Upper lobe of right lung (tissue), 1 donor: ENCODE measurements around the gene CADM1. TPM values are rescaled to one million over a fixed set of nuclear protein-coding genes. Genes with fewer than 3 reads are reported as not detected.

Experiments
- ATAC-seq: fragments of 200-7000 bp; cut with Tn5 transposase; one replicate; pipeline ENCODE4 v1.9.1; 2020; ENCODE audit warnings: mild to moderate bottlenecking, moderate library complexity
- DNase-seq: peaks from one replicate; pipeline ENCODE4 v3.0.0-alpha.2; 2020
- H3K27ac ChIP-seq: fragments of 200-600 bp; one replicate; pipeline ENCODE4 v1.8.0; 2022
- H3K27me3 ChIP-seq: fragments of 200-600 bp; one replicate; pipeline ENCODE4 v1.8.0; 2022; ENCODE audit warnings: mild to moderate bottlenecking
- H3K36me3 ChIP-seq: fragments of 200-600 bp; one replicate; pipeline ENCODE4 v1.8.0; 2022
- H3K4me1 ChIP-seq: fragments of 200-600 bp; one replicate; pipeline ENCODE4 v1.8.0; 2022
- H3K4me3 ChIP-seq: fragments of 200-600 bp; one replicate; pipeline ENCODE4 v1.8.0; 2022; ENCODE audit warnings: mild to moderate bottlenecking
- H3K9me3 ChIP-seq: fragments of 200-600 bp; one replicate; pipeline ENCODE4 v1.8.0; 2022
- CTCF ChIP-seq: fragments of 200-600 bp; IDR thresholded peaks from one replicate; pipeline ENCODE4 v1.8.0; 2022; ENCODE audit warnings: antibody characterized with exemption
- intact Hi-C: fragments of 100-400 bp; cut with DNase I; formaldehyde crosslinking; loops from one replicate; pipeline ENCODE4 v1.11.0; 2022
- total RNA-seq: library from RNA; stranded (reverse); fragmentation: NEBNext Ultra II Directional; extraction: Animal tissue kit (Norgen Biotek cat#: 25700); gene quantifications from one replicate; pipeline ENCODE4 v1.2.1, GENCODE V29; 2021
- donor health status: DM: no; HTN: yes; CAD: no; lungs with severe emphysema.

CADM1 gene
- total RNA-seq, 1 donor from 2014 or later, result 222 TPM

GRCh38 chr11:115257270-115257669 lies 246.9 kb downstream of the CADM1 start:
- H3K9me3 ChIP-seq, result no peaks in the 10 kb centered on the region
- no peaks in the 10 kb centered on the region for H3K36me3 ChIP-seq
- H3K4me1 ChIP-seq, result no peaks in the 10 kb centered on the region
- intact Hi-C loops, result no loop called here
- ATAC-seq (no peak), DNase-seq (no peak)
- no peak for TF ChIP-seq CTCF
- H3K27ac ChIP-seq, result no peak overlapping the region
- H3K27me3 ChIP-seq, result no peaks in the 10 kb centered on the region
- H3K4me3 ChIP-seq, result no peak overlapping the region

DNA sequence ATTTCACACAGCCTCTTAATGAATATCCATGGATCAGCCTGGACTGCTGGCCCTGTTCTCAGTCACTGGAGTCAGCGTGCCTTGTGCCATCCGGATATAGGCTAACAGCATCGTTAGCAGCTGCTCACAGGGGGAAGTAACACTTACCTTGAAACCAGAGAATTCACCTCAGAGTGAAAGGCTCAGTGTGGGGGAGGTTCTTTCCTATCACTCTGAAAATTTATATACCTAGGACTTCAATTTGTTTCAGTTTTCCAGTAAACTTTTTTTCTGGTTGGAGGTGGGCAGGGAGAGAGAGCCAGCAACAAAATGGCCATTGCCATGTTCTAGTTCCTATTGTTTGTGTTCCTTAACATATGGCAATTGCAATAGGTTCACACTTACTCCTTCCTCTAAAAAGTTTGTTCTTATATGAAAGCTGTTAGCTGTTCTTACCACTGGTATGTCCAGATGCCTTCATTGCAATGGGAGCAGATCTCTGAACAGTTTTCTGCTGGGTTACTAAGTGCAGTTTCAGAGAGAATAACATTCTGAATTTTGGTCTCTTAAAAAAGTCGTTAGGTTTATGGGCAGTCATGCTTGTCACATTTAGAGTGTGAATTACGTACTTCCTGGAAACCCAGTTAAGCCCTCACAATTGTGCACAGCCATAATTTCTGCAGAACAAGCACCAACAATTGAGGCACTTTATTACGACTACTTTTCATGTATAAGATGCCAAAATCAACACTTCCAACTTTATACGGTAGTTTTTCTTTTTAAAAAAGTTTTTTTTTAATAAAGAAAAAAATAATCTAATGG lies 247.6 kb downstream of the CADM1 start:
- ATAC-seq (no peak), DNase-seq (no peak)
- Histone ChIP-seq H3K27me3 (no peaks in the 10 kb centered on the region), H3K4me3 (no peak overlapping the region), H3K27ac (no peak overlapping the region), H3K9me3 (no peaks in the 10 kb centered on the region), H3K4me1 (no peaks in the 10 kb centered on the region), H3K36me3 (no peaks in the 10 kb centered on the region)
- TF ChIP-seq CTCF, result no peak
- intact Hi-C loops, result no loop called here

GRCh38 chr11:115255006-115255762 lies 249.0 kb downstream of the CADM1 start:
- Histone ChIP-seq H3K4me1 (no peaks in the 10 kb centered on the region), H3K27ac (no peak overlapping the region), H3K36me3 (no peaks in the 10 kb centered on the region), H3K4me3 (no peak overlapping the region), H3K9me3 (no peaks in the 10 kb centered on the region), H3K27me3 (no peaks in the 10 kb centered on the region)
- no peak for TF ChIP-seq CTCF
- ATAC-seq (no peak), DNase-seq (no peak)
- intact Hi-C loops, result no loop called here

- no peaks in the 10 kb centered on the region for H3K4me1 ChIP-seq
- no peaks in the 10 kb centered on the region for H3K9me3 ChIP-seq
- intact Hi-C loops, result no loop called here
- no peak for TF ChIP-seq CTCF
- DNase-seq (no peak), ATAC-seq (no peak)
- H3K27ac ChIP-seq, result no peak overlapping the region
- H3K27me3 ChIP-seq, result no peaks in the 10 kb centered on the region
- no peak overlapping the region for H3K4me3 ChIP-seq
- H3K36me3 ChIP-seq, result no peaks in the 10 kb centered on the region
Measured at GRCh38 chr11:115251126-115251525, 253.1 kb downstream of the CADM1 start.

GRCh38 chr11:115249061-115249578 lies 255.1 kb downstream of the CADM1 start:
- DNase-seq, result no peak
- no peak overlapping the region for H3K27ac ChIP-seq
- intact Hi-C loops, result no loop called here
- no peaks in the 10 kb centered on the region for H3K36me3 ChIP-seq
- no peak for ATAC-seq
- no peak overlapping the region for H3K4me3 ChIP-seq
- no peaks in the 10 kb centered on the region for H3K27me3 ChIP-seq
- no peaks in the 10 kb centered on the region for H3K4me1 ChIP-seq
- no peaks in the 10 kb centered on the region for H3K9me3 ChIP-seq
- no peak for TF ChIP-seq CTCF
